NCI-H2227 (cell line): Measurements from ENCODE around the gene UBTD2.
"Not testable (repeated sequence)": the region's sequence is repeated elsewhere in the genome, so short reads cannot be mapped to it uniquely, and the experiment has no call there.

Experiments used
- DNase-seq: peaks from one replicate; lab custom pipeline; 2025; ENCODE audit not compliant: unreplicated experiment; lab: John Stamatoyannopoulos, UW

The UBTD2 gene

GRCh38 chr5:172199446-172199845 is 84.1 kb downstream of the UBTD2 start:
- DNase-seq: no peak

GRCh38 chr5:172197775-172198174 is 85.8 kb downstream of the UBTD2 start:
- not testable (repeated sequence) for DNase-seq

- no peak for DNase-seq
These were observed 88.4 kb downstream of the UBTD2 start for GRCh38 chr5:172194985-172195774.

GRCh38 chr5:172193872-172194271 is 89.7 kb downstream of the UBTD2 start, which contains the start of gene EFCAB9:
Gene EFCAB9, plus strand, starts transcription at chr5:172194172. Its CDS starts 1 bp downstream, at chr5:172194173.
- DNase-seq: no peak

DNA sequence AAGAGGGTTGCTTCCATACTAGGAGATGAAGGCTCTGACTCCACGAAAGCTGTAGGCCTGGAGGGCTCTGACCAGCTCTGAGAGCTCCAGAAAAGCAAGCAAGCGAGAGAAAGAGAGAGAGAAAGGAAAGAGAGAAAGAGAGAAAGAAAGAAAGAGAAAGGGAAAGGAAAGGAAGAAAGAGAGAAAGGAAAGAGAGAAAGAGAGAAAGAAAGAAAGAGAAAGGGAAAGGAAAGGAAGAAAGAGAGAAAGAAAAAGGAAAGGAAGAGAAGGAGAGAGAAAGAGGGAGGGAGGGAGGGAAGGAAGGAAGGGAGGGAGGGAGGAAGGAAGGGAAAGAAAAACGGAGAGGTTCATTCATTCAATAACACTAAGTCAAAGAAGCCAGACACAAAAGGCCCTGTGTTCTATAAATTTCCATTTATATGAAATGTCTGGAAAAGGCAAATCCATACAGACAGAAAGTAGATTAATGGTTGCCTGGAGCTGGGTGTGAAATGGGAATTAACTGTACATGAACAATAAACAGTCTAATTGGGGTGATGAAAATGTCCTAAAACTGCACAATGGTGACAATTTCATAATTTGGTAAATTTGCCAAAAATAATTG is 93.8 kb downstream of the UBTD2 start:
- DNase-seq: no peak

DNA sequence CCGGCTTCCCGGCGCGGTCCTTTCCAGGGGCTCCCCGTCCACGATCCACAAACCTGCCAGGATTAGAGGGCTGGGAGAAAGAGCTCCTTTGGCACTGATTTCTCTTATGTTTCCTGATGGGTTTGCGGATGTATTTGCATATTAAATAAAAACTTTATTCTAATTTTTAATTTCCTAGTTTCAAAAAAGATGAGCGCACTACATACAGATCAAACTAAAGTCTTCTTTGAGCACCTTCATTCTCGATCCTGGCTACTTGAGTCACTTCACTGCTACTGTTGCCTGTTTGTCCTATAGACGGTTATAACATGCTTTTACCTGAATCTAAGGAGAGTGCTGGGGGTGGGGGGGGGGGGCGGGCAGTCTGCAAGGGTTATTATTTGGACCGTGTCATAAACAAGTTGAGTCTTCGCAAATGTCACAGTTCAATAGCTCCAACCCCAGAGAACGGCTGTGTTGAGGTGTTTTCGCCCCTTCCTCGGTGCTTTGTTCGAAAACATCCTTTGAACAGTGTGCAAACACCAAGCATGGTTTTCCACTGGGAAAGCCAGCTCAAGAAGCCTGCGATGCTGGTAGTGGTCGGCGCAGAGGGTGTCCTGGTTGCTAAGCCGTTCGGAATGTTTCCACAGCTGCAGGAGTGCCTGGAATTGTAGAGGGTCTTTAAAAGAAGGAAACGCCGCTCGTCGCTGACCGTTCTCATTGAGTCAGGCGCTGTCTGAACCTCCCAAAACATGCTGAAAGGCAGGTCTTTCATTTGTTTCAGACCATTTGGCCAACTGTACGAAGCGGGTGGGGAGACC is 94.5 kb downstream of the UBTD2 start:
- peak; percentile 42 for DNase-seq

GRCh38 chr5:172188033-172188892 is 95.3 kb downstream of the UBTD2 start, which contains the start of gene STK10:
Gene STK10, minus strand, starts transcription at chr5:172188224. Its CDS starts 182 bp downstream, at chr5:172188042.
- DNase-seq: peak; percentile 90

DNA sequence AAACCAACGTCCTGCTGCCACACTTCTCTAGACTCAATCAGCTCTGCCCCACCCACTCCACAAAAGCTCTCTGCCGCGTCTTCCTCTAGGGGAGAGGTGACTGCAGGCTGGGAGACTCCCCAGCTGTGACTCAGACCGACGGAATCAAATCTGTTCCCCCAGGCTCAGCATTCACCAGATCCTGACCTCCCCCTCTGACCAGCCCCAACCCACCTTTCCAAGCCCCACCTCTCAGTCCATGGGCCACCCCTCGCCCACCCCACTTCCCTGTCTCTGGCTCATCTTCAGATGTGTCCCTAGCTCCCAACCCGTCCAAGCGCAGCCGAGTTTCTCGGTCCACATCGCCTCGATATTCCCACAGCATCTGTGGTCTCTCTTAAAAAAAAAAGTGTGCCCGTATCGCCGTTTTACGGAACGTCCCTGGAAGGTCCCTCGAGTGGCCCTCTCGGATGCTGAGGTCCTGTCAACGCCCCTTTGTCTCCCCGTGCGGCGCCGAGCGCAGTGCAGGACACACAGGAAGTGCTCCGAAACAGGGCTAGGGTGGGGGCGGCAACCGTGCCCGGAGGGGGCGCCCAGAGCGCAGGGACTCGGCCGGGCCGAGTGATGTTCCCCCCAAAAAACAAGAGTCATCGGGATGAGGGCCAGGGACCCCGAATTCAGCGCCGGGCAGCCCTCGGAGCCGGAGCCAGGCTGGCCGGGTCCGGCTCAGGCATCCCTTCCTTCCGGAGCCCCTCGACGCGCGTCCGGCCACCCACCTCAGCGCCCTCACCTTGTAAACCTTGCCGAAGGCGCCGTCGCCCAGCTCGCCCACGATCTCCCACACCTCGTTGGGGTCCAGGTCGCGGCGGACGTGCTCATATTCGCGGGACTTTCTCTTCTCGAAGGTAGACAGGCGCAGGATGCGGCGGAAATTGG is 96.2 kb downstream of the UBTD2 start:
- peak; percentile 46 for DNase-seq

- DNase-seq: no peak
These were observed 97.4 kb downstream of the UBTD2 start for GRCh38 chr5:172186114-172186695.

DNA sequence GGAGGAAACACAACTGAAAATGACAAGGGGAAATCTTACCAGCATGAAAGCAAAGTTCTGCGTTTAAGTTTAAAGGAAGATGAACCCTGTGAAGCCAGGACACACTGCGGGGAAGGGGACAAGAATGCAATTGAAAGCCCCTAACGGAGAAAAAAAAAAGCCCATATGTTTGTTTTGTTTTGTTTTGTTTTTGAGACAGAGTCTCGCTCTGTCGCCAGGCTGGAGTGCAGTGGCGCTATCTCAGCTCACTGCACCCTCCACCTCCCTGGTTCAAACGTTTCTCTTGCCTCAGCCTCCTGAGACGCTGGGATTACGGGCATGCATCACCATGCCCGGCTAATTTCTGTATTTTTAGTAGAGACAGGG is 98.5 kb downstream of the UBTD2 start:
- no peak for DNase-seq

- no peak for DNase-seq
These were observed 99.7 kb downstream of the UBTD2 start for GRCh38 chr5:172183881-172184280.

DNA sequence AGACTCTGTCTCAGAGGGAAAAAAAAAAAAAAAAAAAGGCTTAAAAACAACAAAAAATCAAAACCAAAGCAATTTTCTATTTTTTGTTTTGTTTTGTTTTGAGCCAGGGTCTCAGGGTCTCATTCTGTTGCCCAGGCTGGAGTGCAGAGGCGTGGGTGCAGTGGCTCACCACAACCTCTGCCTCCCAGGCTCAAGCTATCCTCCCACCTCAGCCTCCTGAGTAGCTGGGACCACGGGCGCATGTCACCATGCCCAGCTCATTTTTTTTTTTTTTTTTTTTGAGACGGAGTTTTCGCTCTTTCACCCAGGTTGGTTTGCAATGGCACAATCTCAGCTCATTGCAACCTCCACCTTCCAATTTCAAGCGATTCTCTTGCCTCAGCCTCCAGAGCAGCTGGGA is 101.3 kb downstream of the UBTD2 start:
- no peak for DNase-seq

DNA sequence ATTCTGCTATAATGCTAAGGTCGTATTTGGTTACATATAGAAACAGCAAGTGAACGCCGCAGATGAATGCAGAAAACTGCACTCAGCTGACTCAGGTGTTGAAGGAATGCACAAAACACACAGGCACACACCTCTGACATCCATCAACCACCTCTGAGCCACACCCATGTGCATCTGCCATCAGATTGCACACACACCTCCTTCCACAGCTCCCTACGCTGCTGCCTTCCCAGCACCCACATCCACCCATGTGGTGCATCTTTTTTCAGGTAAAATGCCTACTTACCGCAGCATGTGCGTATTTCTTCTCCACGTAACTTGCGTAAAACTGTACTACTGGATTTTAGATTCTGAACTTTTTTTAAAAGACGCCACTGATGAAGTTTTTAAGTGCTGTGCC is 102.6 kb downstream of the UBTD2 start:
- no peak for DNase-seq

- no peak for DNase-seq
These were observed 104.3 kb downstream of the UBTD2 start for GRCh38 chr5:172178991-172179989.

GRCh38 chr5:172178301-172178987 is 105.1 kb downstream of the UBTD2 start:
- DNase-seq: no peak

- no peak for DNase-seq
These were observed 106.4 kb downstream of the UBTD2 start for GRCh38 chr5:172177176-172177575.

- no peak for DNase-seq
These were observed 108.3 kb downstream of the UBTD2 start for GRCh38 chr5:172175263-172175719.
